ENCODE data around the gene IFT43. TPM values are rescaled to one million over a fixed set of nuclear protein-coding genes. Genes with fewer than 3 reads are reported as not detected.

Gene IFT43
- polyA plus RNA-seq, 1 of the 3 experiments (the other 2 are of a cell fraction) = 78.8 TPM

- WGBS (ENCODE audit: low lambda C conversion rate) = 86% methylated on average over 9 of the region's 10 CpGs
Measured at GRCh38 chr14:75978249-75978731, 7.3 kb upstream of the IFT43 start.

GRCh38 chr14:75979071-75979571, 6.4 kb upstream of the IFT43 start:
- H3K9me3 ChIP-seq = no peaks in the 10 kb centered on the region
- H4K20me1 ChIP-seq (ENCODE audit: insufficient read depth) = no peaks in the 10 kb centered on the region
- ChIA-PET CTCF (interaction anchor here (0.6 to 19.6 kb wide), 42 partner anchors 10 to 401 kb away, joined by 3 to 550 read pairs (median 4); partner anchors contain the start of gene FLVCR2), POLR2A (interaction anchor here (0.9 kb wide), 1 partner anchor 73 kb away, joined by 3 read pairs; no protein-coding TSS in a partner anchor)
- H3K36me3 ChIP-seq (replicated peaks in 1 of 2; ENCODE audit: control insufficient read depth in 1 of 2, insufficient read depth in 2 of 2, low read length in 1 of 2) = no peaks in the 10 kb centered on the region
- peaks cover 8% of the 10 kb centered on the region for H3F3A ChIP-seq (replicated peaks; ENCODE audit: insufficient read depth)
- H3K27me3 ChIP-seq (ENCODE audit: insufficient read depth) = no peaks in the 10 kb centered on the region
- H3K27ac ChIP-seq (ENCODE audit: low read depth in 2 of 2, low read length in 1 of 2) = no peak overlapping the region; a peak in 1 of 4 replicates
- peak; percentile 74 for DNase-seq
- peak overlapping the region in 1 of 2 experiments; percentile 43; a peak in 1 of 4 replicates for H3K4me3 ChIP-seq (ENCODE audit: low read depth in 2 of 2, low read length in 1 of 2)
- no peak overlapping the region for H2AFZ ChIP-seq (ENCODE audit: low read depth)
- no peaks in the 10 kb centered on the region for H3K9me2 ChIP-seq
- no peaks in the 10 kb centered on the region for H3K79me2 ChIP-seq (ENCODE audit: insufficient read depth)
- WGBS (ENCODE audit: low lambda C conversion rate) = 83% methylated on average over 10 of the region's 14 CpGs
- no peak overlapping the region for H3K9ac ChIP-seq
- peaks cover 14 to 40% of the 10 kb centered on the region in 2 experiments; a peak in 3 of 4 replicates for H3K4me1 ChIP-seq (ENCODE audit: control insufficient read depth in 1 of 2, insufficient read depth in 2 of 2, low read depth in 1 of 2, low read length in 1 of 2)
- peak overlapping the region; percentile 98; the same call in 1 of the 2 replicates for H3K4me2 ChIP-seq
- TF ChIP-seq TAF1 (IDR thresholded peaks at IDR 0.05; ENCODE audit: borderline replicate concordance, low read depth, low read length) (no peak), CHD2 (IDR thresholded peaks at IDR 0.05; ENCODE audit: low read length, partially characterized antibody) (no peak), NRF1 (IDR thresholded peaks at IDR 0.05; ENCODE audit: low read depth, low read length) (no peak), RCOR1 (IDR thresholded peaks at IDR 0.05; ENCODE audit: low read length) (no peak), REST (IDR thresholded peaks at IDR 0.05; ENCODE audit: low read depth, low read length) (no peak), NFIC (IDR thresholded peaks at IDR 0.05; ENCODE audit: borderline replicate concordance) (no peak), MXI1 (IDR thresholded peaks at IDR 0.05; ENCODE audit: low read depth, low read length) (no peak), GATA2 (CRISPR knock-in tag; IDR thresholded peaks at IDR 0.05) (no peak), GABPA (IDR thresholded peaks at IDR 0.05; ENCODE audit: low read depth) (no peak), POLR2AphosphoS5 (IDR thresholded peaks at IDR 0.05; ENCODE audit: low read depth, low read length) (no peak), FOXM1 (IDR thresholded peaks at IDR 0.05; ENCODE audit: low read depth) (no peak), JUND (IDR thresholded peaks at IDR 0.05) (no peak), IRF3 (IDR thresholded peaks at IDR 0.05; ENCODE audit: low read depth, low read length) (no peak), RAD21 (IDR thresholded peaks at IDR 0.05; ENCODE audit: low read length) (peak; percentile 76), ZBTB33 (IDR thresholded peaks at IDR 0.05; ENCODE audit: borderline replicate concordance, low read depth) (no peak)

More at GRCh38 chr14:75978249-75978731, 7.3 kb upstream of the IFT43 start:
- H3K4me1 ChIP-seq (ENCODE audit: control insufficient read depth in 1 of 2, insufficient read depth in 2 of 2, low read depth in 1 of 2, low read length in 1 of 2) = peaks cover 14 to 42% of the 10 kb centered on the region in 2 experiments; a peak in 3 of 4 replicates
- H3K4me2 ChIP-seq = no peak overlapping the region
- no peaks in the 10 kb centered on the region for H4K20me1 ChIP-seq (ENCODE audit: insufficient read depth)
- DNase-seq = peak; percentile 51
- H3K9me3 ChIP-seq = no peaks in the 10 kb centered on the region
- no peak overlapping the region for H3K9ac ChIP-seq
- H3K27me3 ChIP-seq (ENCODE audit: insufficient read depth) = no peaks in the 10 kb centered on the region
- no peak overlapping the region for H3K4me3 ChIP-seq (ENCODE audit: low read depth in 2 of 2, low read length in 1 of 2)
- H3K36me3 ChIP-seq (replicated peaks in 1 of 2; ENCODE audit: control insufficient read depth in 1 of 2, insufficient read depth in 2 of 2, low read length in 1 of 2) = no peaks in the 10 kb centered on the region
- no peak for TF ChIP-seq EZH2phosphoT487 (IDR thresholded peaks at IDR 0.05; ENCODE audit: borderline replicate concordance, low read depth)
- TF ChIP-seq TCF12 (IDR thresholded peaks at IDR 0.05) = peak; percentile 6; the same call in 1 of the 2 replicates
- no peak for TF ChIP-seq GATA2 (CRISPR knock-in tag; IDR thresholded peaks at IDR 0.05)
- TF ChIP-seq IRF3 (IDR thresholded peaks at IDR 0.05; ENCODE audit: low read depth, low read length) = no peak
- POLR2A ChIA-PET = no interaction called here
- H3F3A ChIP-seq (replicated peaks; ENCODE audit: insufficient read depth) = peaks cover 8% of the 10 kb centered on the region
- H3K27ac ChIP-seq (ENCODE audit: low read depth in 2 of 2, low read length in 1 of 2) = no peak overlapping the region; a peak in 1 of 4 replicates
- CTCF ChIA-PET = interaction anchor here (0.7 to 19.6 kb wide), 21 partner anchors 9 to 400 kb away, joined by 3 to 550 read pairs (median 6); partner anchors contain the start of gene FLVCR2
- H3K79me2 ChIP-seq (ENCODE audit: insufficient read depth) = no peaks in the 10 kb centered on the region
- H2AFZ ChIP-seq (ENCODE audit: low read depth) = no peak overlapping the region
- H3K9me2 ChIP-seq = no peaks in the 10 kb centered on the region

Data from SK-N-SH (cell line).